AG20443 (cell line): ENCODE results near the gene ITPA.

Experiments used
- DNase-seq: peaks from one replicate; pipeline ENCODE4 v3.0.0; 2012; ENCODE audit warnings: low spot score, mixed read lengths

The ITPA gene

DNA sequence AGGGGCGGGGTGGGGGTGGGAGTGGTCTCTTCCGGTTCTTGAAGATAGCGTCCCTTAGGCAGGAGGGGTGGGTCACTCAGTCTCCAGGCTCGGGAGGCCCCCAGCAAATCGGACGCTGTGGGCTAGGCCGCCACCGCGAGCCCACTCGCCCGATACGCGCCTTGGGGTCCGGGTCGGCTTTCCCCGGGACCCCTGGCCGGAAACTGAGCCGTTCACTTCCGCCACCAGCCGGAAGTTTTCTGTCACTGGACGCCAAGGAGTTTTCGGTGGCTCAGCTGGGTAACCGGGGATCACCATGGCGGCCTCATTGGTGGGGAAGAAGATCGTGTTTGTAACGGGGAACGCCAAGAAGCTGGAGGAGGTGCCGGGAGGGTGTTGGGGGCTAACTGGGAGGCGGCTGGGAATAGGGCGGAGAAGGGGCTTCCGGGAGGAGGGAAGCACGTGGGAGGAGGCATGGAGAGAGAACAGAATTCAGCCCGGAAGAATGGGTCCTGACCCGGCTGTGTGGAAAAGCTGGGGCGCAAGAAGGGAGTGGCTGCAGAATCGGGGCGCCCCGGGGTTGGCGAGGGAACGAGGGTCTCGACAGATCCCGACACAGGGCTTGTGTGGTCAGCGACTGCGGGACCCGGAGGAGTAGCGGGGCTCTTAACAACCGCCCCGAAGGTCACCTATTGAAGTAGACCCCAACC, at the start of gene ITPA:
TSS of gene ITPA (plus strand) at position 242 of the 689 bp plus-strand sequence. CDS start at position 296, 54 bp downstream.
- peak; percentile 67 for DNase-seq

DNA sequence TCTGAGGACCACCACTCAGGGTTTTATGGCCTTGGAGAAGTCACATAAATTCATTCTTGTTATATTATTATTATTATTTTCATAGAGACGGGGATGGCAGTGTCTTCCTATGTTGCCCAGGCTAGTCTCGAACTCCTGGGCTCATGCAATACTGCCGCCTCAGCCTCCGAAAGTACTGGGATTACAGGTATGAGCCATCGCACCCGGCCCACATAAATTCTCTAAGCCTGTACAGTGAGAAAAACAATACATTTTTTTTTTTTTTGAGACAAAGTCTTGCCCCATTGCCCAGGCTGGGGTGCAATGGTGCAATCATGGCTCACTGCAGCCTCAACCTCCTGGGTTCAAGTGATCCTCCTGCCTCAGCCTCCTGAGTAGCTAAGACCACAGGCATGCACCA, 48.9 kb upstream of the ITPA start:
- DNase-seq, result no peak

DNA sequence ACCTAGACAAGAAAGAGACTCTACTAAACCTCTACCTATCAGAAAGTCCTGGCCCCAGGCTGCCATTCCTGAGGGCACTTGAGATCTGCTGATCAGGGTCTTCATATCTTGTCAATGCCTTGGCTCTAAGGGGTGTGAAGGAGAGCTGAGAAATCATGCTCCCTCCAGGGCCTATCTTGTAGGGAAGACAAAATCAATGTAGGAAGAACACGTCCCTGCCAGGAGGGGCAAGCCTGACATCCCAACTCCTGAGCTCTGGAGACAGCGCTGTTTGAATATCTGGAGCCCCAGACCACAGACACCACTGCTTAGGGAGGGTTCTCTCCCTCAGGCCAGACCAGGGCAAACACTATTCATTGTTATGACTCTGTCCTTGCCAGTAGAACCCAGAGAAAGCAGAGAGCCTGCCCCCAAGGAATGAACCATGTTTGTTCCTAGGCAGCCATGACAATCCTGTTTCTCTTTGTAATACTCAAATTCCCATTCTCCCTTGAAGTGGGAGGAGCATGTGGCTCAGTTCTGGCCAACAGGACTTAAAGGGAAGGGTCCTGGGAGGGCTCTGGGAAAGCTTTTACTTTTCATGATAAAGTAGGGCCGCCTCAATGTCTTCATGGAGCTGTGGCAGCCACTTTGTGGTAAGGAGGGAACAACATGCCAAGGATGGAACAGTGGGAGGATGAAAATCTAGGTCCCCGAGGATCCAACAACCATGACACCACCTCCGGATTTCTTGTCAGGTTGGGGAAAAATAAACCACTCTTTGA, 47.8 kb upstream of the ITPA start:
- DNase-seq, result no peak

DNA sequence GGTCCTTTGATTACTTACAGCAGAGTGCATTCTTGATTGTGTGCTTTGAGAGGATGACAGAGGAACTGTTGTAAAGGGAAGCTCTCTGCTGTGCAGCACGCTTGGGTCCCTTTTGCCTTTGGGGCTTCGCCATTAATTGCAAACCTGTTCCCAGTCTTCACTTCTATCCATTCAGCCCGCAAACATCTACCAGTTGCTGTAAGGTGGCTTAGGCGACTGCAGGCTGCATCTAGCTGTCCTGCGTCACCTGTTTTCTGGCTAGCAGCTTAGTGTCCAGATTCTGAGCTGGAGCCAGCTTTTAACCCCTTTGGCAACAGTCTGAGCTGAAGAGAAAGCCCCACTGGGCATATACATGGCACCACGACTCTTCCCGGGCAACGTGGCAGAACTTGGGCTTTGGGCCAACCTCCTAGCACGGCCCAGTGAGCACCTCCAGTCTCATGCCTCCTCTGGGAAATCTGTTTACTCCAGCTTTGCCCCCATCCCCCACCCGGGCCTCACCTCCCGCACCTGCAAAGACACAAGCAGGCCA, 47.2 kb upstream of the ITPA start:
- no peak for DNase-seq

DNA sequence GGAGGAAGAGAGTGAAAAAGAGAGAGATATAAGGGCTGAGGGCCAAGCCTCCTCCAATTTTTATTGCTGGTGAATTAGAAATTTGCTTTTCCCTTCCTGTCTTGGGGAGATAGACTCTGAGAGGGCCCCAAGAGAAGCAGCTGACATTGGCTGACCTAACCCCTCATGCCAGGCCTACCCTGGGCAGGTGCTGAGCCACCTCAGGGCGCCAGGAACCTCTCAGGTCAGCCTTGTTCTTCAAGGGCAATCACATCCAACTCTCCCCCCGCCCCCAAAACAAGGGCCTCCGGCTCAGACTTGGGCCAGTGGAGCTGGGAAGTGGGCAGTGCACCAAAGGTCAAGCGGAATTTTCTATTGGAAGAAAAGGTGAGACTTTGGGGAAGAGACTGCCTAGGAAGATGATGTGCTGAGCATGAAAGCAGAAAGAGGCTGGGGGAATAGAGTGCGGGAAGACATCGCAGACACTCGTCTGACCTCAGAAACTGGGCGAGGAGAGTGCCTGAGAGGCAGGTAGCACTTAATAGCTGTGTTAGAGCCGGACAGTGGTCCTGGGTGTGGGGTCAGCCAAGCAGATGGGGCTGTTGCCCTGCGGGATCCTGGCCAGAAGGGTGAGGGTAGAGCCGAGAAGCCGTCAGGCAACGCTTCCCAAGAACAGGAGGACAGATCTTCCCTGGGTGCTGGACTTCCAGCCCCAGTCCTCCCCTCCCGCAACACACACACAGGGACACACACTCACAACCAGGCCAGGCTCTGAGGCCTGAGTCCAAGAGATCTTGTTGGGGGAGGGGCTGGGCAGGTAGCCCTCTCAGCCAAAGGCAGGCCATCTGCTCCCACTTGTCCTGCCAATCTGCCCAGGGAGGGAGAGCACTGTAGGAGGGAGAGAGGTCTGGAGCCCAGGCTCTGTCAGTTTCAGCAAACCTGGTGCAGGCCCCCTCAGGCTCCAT, 45.9 kb upstream of the ITPA start:
- DNase-seq, result no peak

DNA sequence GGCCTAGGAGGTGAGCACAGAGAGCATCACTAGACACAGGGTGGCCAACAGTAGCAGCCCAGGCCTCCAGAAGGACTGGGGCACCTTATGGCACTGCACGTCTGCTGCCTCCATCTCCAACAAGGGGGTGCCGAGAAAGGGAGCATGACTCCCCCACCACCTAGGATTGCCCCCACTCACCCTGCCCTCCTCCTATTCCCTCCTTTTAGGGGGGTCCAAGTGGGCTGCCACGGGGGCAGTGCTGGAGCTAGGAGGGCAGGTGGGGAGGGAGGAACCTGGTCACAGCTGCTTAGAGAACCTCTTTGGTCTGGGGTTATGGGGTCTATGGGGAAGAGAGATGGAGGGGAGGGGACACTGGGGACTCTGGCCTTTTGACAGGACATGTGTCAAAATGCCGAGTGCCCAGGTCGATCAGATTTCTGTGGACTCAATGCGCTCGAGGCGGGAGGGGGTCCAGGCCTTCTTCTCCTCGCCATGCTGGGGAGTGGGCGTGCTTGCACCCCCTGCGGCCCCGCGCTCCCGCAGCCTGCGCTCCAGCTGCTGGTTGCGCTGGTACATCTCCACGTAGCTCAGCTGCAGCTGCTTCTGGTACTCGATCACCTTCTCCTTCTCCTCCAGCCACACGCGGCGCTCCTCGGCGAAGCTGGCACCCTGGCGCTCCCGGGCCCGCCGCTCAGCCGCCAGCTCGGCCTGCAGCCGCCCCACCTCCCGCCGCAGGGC, 45.1 kb upstream of the ITPA start:
- no peak for DNase-seq

DNA sequence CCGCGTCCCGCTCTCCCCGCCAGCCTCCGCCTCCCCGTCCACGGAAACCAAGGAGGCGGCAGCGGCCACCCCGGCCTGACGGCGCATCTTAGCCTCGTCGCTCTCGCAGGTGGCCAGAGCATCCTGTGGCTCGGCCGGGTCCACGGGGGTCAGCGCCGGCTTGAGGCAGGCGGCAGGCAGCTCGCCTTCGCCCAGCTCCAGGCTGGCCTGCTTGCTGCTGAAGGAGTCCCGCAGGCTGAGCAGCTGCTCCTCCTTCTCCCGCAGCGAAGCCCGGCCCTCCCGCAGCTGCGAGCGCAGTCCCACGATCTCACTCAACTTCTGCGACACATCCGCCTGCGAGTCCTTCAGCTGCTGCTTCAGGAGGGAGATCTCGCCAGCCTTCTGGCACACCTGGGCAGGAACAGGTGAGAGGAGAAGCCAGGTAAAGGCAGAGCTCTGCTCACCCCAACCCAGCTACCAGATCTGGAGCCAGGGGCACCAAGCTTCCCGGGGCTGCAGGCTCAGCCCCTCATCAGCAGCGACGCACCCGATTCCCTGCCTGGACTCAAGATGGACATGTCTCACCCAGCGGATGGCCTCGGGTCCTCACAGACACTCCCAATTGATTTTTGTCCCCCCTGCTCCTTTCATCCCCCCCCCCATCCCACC, 44.4 kb upstream of the ITPA start:
- DNase-seq, result no peak

DNA sequence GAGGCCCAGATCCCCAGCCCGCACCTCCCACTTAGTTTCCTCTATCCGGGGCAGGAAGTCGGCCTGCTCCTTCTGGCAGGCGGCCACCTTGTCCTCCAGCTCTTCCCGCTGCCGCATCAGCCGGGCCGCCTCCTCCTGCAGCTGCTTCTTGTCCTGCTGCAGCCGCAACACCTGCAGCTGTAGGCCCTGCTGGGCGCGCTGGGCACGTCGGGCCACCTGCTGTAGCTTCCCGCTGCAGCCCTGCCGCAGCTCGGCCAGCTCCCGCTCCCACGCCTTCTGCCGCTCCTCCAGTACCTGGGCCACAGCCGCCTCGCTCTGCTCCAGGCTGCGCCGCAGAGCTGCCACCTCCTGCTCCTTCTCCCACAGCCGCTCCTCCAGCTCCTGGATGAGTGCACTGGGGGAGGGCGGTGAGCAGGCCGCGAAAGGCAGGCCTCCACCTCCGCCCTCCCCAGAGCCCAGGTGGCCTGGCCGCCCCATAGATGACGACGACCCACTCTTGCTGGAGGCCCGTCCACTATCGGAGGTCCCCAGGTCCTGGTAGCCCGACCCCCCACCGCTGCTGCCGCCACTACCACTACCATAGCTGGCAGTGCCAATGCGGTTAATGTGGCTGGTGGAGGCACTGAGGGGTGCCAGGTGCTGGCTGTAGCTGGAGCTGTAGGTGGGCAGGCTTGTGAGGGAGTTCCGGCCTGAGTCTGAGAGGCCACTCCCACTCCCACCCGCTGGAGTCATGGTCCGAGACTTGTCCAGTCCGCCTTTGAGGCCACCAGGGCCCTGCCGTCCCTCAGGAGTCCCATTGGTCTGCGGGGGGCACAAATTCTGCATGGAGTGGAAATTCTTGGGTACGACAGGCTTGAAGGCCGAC, 43.6 kb upstream of the ITPA start:
- DNase-seq, result peak; percentile 51

DNA sequence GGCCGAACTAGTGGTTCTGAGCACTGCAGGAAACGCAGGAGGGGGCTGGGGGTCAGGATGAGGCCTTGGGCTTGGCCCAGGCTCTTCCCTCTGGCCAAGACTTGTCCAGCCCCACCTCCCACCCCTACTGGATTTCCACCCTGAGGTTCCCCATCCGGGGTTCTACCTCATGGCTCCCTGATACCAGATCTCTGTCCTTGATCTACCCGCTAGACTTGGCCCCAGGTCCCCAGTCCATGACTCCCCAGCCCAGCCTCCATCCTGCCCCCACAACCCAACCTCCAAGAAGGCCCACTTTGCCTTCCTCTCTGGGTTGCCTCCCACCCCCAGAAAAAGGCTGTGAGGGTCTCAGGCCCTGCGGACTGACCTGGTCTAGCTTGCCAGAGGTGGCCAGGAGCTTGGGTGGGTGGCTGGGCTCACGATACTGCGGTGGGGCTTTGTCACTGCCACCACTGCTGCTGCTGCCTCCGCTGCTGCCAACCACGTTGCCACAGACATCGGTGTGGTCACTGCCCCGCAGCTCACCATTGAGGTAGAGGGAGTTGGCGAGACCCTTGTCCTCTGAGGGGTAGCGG, 42.9 kb upstream of the ITPA start:
- no peak for DNase-seq

DNA sequence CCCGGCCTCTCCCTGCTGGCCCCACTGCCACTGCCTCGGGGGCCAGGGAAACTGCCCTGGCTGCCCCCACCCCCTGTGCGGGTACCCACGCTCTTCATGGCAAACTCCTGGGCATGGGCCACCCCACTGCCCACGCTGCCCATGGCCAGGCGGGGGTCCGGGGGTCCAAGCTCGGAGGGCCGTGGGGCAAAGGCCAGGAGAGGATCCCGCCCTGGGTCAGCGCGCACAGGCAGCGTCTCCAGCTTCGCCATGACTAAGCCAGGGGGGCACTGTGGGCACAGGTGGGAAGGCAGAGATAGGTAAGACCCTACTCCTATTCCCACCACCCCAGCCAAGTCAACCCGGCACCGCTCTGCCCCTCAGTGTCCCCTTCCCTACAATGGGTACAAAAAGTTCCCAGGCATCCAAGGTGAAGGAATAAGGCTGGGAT, 42.4 kb upstream of the ITPA start:
- no peak for DNase-seq

DNA sequence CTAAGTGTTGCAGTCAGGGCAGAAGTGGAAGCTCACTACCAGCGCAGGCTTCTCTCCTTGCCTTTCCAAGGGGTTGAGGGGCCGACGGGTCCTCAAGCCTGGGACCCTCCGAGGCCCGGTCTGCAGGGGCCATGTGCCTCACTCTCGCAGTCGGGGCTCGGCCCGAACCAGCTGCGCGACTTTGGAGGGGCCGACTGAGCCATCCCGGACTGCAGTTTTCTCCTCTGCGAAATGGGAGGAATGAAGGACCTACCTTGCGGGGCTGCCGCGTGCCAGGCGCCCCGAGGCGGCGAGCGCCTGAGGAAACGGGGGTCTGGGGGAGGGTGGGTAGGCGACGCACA, 41.6 kb upstream of the ITPA start:
- no peak for DNase-seq

DNA sequence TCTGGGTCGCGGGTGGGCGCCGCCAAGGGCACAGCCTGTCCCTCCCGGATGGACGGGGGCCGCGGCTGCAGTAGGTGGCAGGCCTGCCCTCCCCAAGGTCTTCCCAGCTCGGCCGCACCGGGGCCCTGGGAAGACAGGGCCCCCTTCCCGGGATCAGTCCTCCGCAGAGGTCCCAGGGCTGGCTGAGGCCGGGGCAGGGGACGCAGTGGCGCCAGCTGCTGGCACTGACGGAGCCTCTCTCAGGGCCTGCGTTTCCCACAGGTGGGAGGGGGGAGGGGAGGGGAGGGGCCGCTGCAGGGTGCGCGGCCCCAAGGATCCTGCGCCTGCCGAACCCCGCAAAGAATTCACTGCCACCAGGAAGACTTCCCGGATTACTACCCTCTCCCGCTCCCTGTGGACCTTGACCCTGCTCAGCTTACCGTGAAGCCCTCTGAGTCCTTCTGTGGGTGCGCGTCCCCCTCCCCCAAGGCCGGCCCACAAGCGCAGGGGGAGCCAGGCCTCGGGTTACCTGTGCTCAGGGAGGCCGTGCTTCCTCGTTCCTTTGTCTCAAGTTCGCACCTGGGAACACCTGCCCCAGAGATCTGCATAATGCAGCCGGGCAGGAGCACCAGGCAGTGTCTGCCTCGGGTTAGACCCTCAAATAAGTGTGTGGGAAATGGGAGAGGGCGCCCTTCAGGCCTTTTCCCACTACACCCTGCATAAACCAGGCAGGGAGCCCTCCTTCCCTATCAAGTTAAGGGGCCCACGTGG, 41.0 kb upstream of the ITPA start:
- DNase-seq, result no peak

DNA sequence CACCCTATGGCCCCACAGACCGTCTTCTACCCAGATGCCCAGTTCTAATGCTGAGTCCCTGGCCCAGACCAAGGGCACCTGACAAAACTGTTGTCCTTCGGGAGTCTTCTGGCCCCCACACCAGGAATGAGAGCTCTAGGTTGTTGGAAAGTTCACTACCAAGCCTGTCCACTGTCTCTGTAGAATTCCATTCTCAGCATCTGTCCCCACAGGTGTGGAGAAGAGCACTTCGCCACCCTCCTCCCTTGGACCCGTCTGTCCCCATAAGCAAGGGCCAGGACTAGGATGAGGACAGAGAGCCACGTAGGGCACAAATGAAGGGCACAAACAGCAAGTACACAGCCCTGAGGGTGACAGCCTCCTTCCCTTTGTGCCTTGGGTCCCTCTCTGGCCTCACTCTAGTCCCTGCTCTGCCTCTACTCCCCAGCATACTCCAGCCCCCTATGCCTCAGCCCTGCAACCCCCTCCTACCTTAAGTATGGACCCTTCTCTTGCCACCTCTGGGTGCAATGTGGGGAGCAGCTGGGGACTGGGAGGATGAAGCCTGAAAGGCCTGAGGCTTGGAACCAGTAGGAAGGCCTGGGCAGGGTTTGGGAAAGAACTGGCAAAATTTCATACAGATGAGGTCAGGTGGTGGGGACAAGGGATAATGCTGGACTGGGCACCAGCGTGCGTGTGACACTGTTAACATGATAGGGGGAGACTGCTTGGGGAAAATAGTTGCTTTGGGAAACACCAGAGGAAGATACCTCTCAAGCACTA, 40.3 kb upstream of the ITPA start:
- no peak for DNase-seq

DNA sequence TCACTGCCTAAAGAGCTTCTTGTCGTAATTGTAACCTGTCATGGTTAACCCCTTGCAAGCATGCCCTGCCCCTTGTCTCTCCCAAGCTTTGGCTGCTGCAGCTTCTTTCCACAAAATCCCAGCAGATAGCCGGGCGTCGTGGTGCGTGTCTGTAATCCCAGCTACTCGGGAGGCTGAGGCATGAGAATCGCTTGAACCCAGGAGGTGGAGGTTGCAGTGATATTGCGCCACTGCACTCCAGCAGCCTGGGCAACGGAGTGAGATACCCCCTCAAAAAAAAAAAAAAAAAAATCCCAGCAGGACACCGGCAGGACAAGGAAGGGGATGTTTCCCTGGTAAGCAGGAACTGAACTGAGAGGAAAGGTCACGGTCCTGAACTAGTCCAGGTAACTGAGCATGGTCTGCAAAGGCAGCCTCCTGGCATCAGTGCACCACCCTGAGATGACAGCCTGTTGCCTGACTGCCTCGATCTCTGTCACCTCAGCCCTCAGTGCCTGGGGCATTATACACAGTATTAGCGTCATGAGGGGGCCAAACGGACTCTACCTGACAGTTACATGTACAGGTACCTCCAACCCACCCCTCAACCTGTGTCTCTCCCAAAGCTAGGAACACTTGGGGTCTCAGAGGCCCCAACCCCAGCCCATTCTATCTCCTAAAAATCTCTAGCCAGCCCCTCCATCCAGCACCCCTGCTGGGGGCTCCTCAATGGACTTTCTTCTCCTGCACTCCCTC, 37.7 kb upstream of the ITPA start:
- no peak for DNase-seq

DNA sequence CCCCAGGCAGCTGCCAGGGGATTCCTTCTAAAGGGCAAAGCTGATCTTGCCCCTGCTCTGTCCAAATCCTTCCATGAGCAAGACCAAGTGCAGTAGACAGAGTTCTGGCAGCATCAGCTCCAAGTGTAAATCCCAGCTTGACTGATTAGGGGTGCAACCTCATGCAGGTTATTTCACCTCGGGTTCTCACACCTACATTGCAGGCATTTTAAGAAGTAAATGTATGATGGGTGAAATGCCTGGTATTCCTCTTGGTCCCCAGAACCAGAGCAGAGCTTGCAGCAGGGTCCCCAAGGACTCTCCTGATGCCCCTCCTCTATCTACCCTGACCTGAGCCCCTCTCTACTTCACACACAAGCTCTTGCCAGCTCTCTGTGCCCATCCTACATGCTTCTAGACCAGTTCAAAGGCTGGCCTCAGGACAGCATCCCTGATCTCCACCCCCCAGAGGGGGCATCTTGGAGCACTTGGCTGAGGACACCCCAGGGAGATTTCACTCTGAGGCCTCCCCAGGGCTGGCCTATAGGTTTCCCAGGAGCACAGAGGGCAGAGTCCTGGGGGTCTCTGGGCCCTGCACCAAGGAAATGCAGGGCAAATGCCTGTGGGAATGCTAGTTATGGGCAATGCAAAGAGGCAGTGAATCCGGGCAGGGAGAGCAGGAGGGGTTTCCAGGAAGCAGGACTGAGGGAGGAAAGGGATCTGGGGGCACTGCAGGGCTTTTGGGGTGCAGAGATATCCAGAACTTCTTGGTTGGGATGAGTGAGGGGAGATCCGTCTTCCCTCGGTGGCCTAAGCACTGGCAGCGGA, 37.0 kb upstream of the ITPA start:
- no peak for DNase-seq

DNA sequence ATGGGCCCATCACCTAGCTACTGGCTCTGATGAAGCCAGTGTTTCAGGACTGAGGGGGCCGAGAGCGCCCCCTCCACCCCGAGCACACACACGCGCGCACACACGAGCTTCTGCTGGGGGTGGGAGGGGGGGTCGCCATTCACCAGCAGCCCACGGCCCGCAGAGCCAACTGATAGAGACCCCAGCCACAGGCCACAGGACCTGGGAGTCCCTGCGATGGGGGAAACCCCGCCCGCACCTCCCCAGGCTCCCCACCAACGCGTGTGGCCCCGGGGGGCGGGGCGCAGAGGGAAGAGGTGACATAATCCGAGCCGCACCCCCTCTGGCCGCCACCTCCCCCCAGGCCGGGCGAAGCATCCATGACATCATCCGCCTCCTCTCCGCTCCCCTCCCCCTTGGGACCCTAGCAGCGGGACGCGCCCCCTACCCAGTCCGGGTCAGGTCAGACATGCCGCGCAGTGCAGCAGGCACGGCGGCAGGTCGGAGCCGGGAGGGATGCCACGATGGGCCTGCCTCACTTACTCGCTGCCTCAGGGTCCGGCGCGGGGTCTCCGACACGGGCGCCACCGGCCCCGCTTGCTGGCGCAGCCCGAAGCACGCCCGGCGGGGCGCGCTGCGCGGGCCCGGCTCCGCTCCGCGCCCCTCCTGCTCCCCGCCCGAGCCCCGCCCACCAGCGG, 36.2 kb upstream of the ITPA start, which contains the start of gene LZTS3:
TSS of gene LZTS3 (minus strand) at position 617 of the 677 bp plus-strand sequence. CDS start 6,386 bp downstream, outside the sequence.
- DNase-seq, result peak; percentile 91
